GM18505 (cell line): ENCODE results near the gene B3GNT3.

Source experiments
- ATAC-seq: cut with Tn5 transposase; IDR thresholded peaks from one replicate; pipeline ENCODE4 v1.9.1; 2021; ENCODE audit not compliant: unreplicated experiment
- POLR2A ChIP-seq: IDR thresholded peaks from 4 replicates; pipeline ENCODE4 v1.6.1; 2011; ENCODE audit warnings: borderline replicate concordance; ENCODE audit not compliant: insufficient read depth, insufficient read length; ENCODE audit errors: extremely low read depth

B3GNT3 gene

GRCh38 chr19:17860993-17861360, 66.0 kb downstream of the B3GNT3 start:
- TF ChIP-seq POLR2A = no peak
- no peak for ATAC-seq

DNA sequence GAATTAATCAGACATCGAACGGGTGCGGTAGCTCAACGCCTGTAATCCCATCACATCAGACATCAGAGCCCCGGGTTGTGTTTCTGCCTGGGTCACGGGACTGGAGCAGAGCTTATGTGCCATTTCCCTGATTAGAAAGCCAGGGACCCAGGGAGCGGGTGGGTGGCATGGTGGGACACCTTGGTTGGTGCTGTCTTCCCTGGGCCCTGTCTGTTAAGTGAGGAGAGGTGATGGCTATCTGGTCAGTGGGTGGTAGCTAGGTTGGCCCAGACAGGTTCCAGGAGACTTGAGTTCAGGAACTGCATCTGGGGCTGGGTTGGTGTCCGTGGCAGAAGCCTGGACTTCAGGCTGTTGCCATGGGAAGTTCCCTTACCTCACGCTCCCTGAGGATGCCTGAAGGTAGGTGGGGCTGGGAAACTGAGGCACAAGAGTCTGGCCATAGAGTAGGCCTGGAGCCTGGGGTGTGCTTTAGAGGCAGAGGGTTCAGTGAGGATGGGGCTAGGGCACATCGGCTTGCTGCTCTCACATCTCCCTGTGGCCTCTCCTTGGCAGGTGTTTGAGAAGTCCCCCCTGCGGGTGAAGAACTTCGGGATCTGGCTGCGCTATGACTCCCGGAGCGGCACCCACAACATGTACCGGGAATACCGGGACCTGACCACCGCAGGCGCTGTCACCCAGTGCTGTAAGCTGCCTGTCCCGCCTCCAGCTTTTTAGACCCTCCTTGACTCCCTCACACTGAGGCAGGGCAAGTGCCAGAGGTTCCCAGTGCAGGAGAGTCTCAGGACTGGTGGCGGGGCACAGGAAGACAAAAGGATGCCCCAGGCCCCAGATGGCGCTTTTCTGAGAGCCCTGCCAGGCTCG, 66.8 kb downstream of the B3GNT3 start:
- no peak for ATAC-seq
- peak; percentile 33 for TF ChIP-seq POLR2A

DNA sequence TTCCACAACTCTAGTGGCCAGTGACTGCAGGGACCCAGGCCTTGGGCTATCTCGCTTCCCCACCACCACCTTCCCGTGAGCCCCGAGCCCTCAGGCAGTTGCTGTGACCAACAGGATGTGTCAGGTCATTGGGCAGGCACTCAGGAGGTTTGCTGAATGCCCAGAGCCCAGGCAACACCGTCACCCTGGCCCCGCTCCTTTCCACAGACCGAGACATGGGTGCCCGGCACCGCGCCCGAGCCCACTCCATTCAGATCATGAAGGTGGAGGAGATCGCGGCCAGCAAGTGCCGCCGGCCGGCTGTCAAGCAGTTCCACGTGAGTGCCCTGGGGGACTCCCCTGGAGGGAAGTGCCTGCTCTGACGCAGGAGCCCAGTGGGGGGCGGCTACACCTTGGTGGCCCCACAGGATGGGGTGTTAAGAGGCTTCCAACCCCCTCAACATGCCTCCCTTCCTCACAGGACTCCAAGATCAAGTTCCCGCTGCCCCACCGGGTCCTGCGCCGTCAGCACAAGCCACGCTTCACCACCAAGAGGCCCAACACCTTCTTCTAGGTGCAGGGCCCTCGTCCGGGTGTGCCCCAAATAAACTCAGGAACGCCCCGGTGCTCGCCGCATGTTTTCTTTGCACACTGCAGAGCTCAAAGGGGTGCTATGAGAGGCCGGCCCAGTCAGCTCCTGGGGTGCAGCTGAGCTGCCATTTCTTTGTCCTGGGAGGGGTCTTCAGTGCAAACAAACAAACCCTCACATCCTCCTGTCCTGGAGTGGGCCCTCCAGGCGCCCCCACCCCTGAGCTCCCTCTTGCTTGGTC, 68.0 kb downstream of the B3GNT3 start:
- no peak for ATAC-seq
- peak; percentile 30 for TF ChIP-seq POLR2A
